ENCODE results near the gene CES2. TPM values are rescaled to one million over a fixed set of nuclear protein-coding genes. Genes with fewer than 3 reads are reported as not detected.

The CES2 gene
- total and polyA plus RNA-seq, 9 of the 15 experiments (the other 6 are each of a cell fraction or from before 2014, with no cell fraction given), result 2.2 to 37.9 (median 24.4) TPM

DNA sequence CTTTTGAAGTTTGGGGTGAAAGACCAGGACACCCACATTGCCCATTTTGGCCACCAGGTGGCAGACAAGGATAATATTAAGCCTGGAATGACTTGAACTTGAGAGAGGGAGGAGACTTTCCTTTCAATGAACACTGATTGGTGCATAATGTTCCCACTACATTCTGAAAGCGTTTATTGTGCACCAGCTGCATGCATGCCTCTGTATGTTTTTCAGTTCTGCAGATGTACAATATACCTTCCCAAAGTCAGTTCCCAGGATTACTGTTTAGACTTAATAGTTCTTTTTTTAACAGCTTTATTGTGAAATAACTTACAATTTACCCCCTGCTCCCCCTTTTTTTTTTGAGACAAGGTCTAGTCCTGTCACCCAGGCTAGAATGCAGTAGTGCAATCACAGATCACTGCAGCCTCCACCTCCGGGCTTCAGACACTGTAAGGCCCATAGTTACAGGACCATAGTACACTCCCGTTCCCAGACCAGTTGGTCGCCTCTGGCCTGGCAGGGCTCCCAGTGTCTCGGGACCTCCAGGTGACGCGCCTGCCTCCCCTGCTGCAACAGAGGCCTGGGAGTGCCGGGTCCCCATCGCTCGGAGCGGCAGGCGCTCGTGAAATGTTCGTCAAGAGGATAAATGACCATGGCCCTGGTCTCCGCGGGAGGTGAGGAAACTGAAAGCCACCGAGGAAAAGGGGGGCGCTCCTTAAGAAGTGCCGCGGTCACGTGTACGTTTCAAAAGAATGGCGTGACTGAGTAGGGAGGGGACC, 12.2 kb downstream of the CES2 start (continued):
- TF ChIP-seq, protein P1, sequence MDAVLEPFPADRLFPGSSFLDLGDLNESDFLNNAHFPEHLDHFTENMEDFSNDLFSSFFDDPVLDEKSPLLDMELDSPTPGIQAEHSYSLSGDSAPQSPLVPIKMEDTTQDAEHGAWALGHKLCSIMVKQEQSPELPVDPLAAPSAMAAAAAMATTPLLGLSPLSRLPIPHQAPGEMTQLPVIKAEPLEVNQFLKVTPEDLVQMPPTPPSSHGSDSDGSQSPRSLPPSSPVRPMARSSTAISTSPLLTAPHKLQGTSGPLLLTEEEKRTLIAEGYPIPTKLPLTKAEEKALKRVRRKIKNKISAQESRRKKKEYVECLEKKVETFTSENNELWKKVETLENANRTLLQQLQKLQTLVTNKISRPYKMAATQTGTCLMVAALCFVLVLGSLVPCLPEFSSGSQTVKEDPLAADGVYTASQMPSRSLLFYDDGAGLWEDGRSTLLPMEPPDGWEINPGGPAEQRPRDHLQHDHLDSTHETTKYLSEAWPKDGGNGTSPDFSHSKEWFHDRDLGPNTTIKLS (IDR thresholded peaks at IDR 0.05; ENCODE audit: borderline replicate concordance, low read depth), result no peak
- TF ChIP-seq, protein P2, sequence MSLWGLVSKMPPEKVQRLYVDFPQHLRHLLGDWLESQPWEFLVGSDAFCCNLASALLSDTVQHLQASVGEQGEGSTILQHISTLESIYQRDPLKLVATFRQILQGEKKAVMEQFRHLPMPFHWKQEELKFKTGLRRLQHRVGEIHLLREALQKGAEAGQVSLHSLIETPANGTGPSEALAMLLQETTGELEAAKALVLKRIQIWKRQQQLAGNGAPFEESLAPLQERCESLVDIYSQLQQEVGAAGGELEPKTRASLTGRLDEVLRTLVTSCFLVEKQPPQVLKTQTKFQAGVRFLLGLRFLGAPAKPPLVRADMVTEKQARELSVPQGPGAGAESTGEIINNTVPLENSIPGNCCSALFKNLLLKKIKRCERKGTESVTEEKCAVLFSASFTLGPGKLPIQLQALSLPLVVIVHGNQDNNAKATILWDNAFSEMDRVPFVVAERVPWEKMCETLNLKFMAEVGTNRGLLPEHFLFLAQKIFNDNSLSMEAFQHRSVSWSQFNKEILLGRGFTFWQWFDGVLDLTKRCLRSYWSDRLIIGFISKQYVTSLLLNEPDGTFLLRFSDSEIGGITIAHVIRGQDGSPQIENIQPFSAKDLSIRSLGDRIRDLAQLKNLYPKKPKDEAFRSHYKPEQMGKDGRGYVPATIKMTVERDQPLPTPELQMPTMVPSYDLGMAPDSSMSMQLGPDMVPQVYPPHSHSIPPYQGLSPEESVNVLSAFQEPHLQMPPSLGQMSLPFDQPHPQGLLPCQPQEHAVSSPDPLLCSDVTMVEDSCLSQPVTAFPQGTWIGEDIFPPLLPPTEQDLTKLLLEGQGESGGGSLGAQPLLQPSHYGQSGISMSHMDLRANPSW (CRISPR knock-in tag; IDR thresholded peaks at IDR 0.05), result no peak
- TF ChIP-seq NRF1 (conservative IDR thresholded peaks at IDR 0.05 in 1 of 2, IDR thresholded peaks at IDR 0.05 in 1 of 2) (no peak), POU5F1 (IDR thresholded peaks at IDR 0.05; ENCODE audit: borderline replicate concordance, low read depth, low read length, partially characterized antibody) (no peak), TAF15 (IDR thresholded peaks at IDR 0.05; ENCODE audit: low read depth, low read length) (no peak), NUFIP1 (IDR thresholded peaks at IDR 0.05; ENCODE audit: partially characterized antibody) (no peak), PCBP2 (IDR thresholded peaks at IDR 0.05; ENCODE audit: low read depth, low read length, poor library complexity, severe bottlenecking) (no peak), MEF2A (IDR thresholded peaks at IDR 0.05; ENCODE audit: control insufficient read depth, low read depth, low read length) (no peak), RBM15 (IDR thresholded peaks at IDR 0.05; ENCODE audit: insufficient read depth, low read length) (no peak), NR2C2 (CRISPR knock-in tag; IDR thresholded peaks at IDR 0.05) (no peak), NR2C2 (tag; IDR thresholded peaks at IDR 0.05) (no peak), PHF21A (IDR thresholded peaks at IDR 0.05; ENCODE audit: borderline replicate concordance, low read depth) (no peak), PHB2 (IDR thresholded peaks at IDR 0.05; ENCODE audit: low read depth) (no peak)
- TF ChIP-seq, protein P3, sequence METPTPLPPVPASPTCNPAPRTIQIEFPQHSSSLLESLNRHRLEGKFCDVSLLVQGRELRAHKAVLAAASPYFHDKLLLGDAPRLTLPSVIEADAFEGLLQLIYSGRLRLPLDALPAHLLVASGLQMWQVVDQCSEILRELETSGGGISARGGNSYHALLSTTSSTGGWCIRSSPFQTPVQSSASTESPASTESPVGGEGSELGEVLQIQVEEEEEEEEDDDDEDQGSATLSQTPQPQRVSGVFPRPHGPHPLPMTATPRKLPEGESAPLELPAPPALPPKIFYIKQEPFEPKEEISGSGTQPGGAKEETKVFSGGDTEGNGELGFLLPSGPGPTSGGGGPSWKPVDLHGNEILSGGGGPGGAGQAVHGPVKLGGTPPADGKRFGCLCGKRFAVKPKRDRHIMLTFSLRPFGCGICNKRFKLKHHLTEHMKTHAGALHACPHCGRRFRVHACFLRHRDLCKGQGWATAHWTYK (CRISPR knock-in tag; IDR thresholded peaks at IDR 0.05), result no peak
- TF ChIP-seq, protein P4, sequence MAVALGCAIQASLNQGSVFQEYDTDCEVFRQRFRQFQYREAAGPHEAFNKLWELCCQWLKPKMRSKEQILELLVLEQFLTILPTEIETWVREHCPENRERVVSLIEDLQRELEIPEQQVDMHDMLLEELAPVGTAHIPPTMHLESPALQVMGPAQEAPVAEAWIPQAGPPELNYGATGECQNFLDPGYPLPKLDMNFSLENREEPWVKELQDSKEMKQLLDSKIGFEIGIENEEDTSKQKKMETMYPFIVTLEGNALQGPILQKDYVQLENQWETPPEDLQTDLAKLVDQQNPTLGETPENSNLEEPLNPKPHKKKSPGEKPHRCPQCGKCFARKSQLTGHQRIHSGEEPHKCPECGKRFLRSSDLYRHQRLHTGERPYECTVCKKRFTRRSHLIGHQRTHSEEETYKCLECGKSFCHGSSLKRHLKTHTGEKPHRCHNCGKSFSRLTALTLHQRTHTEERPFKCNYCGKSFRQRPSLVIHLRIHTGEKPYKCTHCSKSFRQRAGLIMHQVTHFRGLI (CRISPR knock-in tag; IDR thresholded peaks at IDR 0.05), result no peak
- TF ChIP-seq, protein P5, sequence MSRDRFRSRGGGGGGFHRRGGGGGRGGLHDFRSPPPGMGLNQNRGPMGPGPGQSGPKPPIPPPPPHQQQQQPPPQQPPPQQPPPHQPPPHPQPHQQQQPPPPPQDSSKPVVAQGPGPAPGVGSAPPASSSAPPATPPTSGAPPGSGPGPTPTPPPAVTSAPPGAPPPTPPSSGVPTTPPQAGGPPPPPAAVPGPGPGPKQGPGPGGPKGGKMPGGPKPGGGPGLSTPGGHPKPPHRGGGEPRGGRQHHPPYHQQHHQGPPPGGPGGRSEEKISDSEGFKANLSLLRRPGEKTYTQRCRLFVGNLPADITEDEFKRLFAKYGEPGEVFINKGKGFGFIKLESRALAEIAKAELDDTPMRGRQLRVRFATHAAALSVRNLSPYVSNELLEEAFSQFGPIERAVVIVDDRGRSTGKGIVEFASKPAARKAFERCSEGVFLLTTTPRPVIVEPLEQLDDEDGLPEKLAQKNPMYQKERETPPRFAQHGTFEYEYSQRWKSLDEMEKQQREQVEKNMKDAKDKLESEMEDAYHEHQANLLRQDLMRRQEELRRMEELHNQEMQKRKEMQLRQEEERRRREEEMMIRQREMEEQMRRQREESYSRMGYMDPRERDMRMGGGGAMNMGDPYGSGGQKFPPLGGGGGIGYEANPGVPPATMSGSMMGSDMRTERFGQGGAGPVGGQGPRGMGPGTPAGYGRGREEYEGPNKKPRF (IDR thresholded peaks at IDR 0.05; ENCODE audit: low read depth, low read length), result no peak
